Measurements from ENCODE around the gene LPXN.

LPXN gene

DNA sequence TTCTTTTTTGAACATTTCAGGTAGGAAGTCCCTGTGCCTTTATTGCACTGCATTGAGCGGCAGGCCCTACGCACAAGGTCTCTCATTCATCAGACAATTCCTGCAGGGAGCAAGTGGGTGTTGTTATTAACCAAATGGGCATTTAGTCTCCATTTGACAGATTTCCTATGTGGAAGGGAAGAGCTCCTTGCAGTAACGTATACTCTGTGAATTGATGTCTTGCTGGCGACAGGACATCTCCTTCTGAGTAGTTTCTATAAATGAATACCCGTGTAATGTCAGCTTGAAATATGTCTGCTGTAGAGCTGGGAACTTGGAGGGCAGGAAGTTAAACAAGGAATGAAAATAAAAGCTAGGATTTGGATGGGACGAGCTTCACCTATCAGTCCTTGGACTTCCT, 71.4 kb downstream of the LPXN start:
- H3K36me3 ChIP-seq (ENCODE audit: control insufficient read depth in 2 of 2, insufficient read depth in 2 of 2, low read length in 2 of 2): no peaks in the 10 kb centered on the region
- H3K4me3 ChIP-seq (ENCODE audit: low read length in 2 of 2): no peak overlapping the region
- H3K27me3 ChIP-seq (ENCODE audit: control insufficient read depth in 2 of 2, insufficient read depth in 2 of 2, low read length in 2 of 2): no peaks in the 10 kb centered on the region
- no peaks in the 10 kb centered on the region for H3K9me3 ChIP-seq (ENCODE audit: control insufficient read depth in 2 of 2, low read length in 2 of 2)
- H3K27ac ChIP-seq (ENCODE audit: low read depth in 2 of 2, low read length in 2 of 2): no peak overlapping the region
- no peak overlapping the region for H3K9ac ChIP-seq (ENCODE audit: low read depth in 1 of 2, low read length in 2 of 2)
- no peaks in the 10 kb centered on the region for H3K4me1 ChIP-seq (ENCODE audit: control insufficient read depth in 2 of 2, insufficient read depth in 2 of 2, low read length in 2 of 2)

DNA sequence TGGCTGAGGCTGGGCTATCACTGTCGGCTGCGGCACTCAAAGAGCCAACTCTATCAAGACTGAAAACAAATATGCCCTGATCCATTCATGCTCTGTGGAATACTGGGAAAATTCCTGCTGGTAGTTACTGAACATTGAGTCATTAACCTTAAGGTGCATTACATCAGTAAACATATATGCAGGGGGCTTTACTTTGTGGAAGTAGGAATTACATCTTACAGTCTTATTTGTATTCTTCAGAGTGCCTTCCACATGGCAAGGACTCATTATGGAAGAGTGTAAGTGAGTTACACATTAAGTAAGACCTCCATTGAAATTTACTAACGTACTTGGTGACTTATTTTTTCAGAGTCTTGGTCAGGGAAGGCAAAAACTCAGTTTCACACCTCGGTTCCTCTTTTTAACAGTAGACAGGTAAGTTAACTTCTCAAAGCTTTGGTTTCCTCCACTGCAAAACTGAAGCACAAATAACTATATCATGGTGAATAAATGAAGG, 72.2 kb downstream of the LPXN start:
- Histone ChIP-seq H3K4me3 (ENCODE audit: low read length in 2 of 2) (no peak overlapping the region), H3K4me1 (ENCODE audit: control insufficient read depth in 2 of 2, insufficient read depth in 2 of 2, low read length in 2 of 2) (no peaks in the 10 kb centered on the region), H3K27ac (ENCODE audit: low read depth in 2 of 2, low read length in 2 of 2) (no peak overlapping the region)

DNA sequence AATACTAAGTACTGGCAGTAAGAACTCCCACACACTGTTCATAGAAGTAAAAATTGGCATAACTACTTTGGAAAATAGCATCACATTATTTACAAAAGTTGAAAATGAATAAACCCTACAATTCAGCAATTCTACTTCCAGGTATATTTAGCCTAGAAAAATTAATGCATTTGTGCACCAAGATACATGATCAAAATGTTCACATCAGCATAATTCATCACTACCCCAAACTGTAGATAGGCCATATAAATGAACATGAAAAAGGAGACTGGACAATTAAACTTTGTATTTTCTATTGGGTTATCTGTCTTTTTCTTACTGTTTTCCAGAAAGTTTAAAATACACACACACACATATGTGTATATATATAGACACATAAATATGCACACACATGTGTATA, 73.7 kb downstream of the LPXN start:
- Histone ChIP-seq H3K27me3 (ENCODE audit: control insufficient read depth in 2 of 2, insufficient read depth in 2 of 2, low read length in 2 of 2) (no peaks in the 10 kb centered on the region), H3K4me3 (ENCODE audit: low read length in 2 of 2) (no peak overlapping the region), H3K4me1 (ENCODE audit: control insufficient read depth in 2 of 2, insufficient read depth in 2 of 2, low read length in 2 of 2) (no peaks in the 10 kb centered on the region), H3K9me3 (ENCODE audit: control insufficient read depth in 2 of 2, low read length in 2 of 2) (no peaks in the 10 kb centered on the region), H3K27ac (ENCODE audit: low read depth in 2 of 2, low read length in 2 of 2) (no peak overlapping the region), H3K9ac (ENCODE audit: low read depth in 1 of 2, low read length in 2 of 2) (no peak overlapping the region), H3K36me3 (ENCODE audit: control insufficient read depth in 2 of 2, insufficient read depth in 2 of 2, low read length in 2 of 2) (no peaks in the 10 kb centered on the region)

More for the DNA sequence above, 72.2 kb downstream of the LPXN start:
- Histone ChIP-seq H3K9me3 (ENCODE audit: control insufficient read depth in 2 of 2, low read length in 2 of 2) (no peaks in the 10 kb centered on the region), H3K9ac (ENCODE audit: low read depth in 1 of 2, low read length in 2 of 2) (no peak overlapping the region), H3K36me3 (ENCODE audit: control insufficient read depth in 2 of 2, insufficient read depth in 2 of 2, low read length in 2 of 2) (no peaks in the 10 kb centered on the region), H3K27me3 (ENCODE audit: control insufficient read depth in 2 of 2, insufficient read depth in 2 of 2, low read length in 2 of 2) (no peaks in the 10 kb centered on the region)

DNA sequence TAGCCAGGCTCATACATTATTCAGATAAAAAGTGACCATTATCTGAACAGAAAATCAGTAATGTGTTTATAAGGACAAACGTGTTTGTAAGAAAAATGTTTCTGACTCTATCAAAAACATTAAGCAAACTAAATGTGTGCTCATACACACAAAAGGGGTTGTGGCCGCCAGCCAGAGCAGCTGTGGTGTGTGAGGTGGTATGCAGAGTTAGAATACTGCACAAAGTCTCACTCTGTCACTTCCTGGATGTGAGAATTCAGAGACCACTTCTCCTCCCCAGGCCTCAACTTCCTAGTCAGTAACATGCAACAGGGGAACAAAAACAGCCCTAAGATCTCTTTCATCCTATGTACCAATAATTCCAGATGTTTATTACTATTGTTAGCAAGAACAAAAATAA, 77.2 kb downstream of the LPXN start:
- no peaks in the 10 kb centered on the region for H3K27me3 ChIP-seq (ENCODE audit: control insufficient read depth in 2 of 2, insufficient read depth in 2 of 2, low read length in 2 of 2)
- no peak overlapping the region for H3K27ac ChIP-seq (ENCODE audit: low read depth in 2 of 2, low read length in 2 of 2)
- H3K36me3 ChIP-seq (ENCODE audit: control insufficient read depth in 2 of 2, insufficient read depth in 2 of 2, low read length in 2 of 2): no peaks in the 10 kb centered on the region
- no peak overlapping the region for H3K9ac ChIP-seq (ENCODE audit: low read depth in 1 of 2, low read length in 2 of 2)
- no peaks in the 10 kb centered on the region for H3K9me3 ChIP-seq (ENCODE audit: control insufficient read depth in 2 of 2, low read length in 2 of 2)
- H3K4me1 ChIP-seq (ENCODE audit: control insufficient read depth in 2 of 2, insufficient read depth in 2 of 2, low read length in 2 of 2): no peaks in the 10 kb centered on the region
- H3K4me3 ChIP-seq (ENCODE audit: low read length in 2 of 2): no peak overlapping the region

DNA sequence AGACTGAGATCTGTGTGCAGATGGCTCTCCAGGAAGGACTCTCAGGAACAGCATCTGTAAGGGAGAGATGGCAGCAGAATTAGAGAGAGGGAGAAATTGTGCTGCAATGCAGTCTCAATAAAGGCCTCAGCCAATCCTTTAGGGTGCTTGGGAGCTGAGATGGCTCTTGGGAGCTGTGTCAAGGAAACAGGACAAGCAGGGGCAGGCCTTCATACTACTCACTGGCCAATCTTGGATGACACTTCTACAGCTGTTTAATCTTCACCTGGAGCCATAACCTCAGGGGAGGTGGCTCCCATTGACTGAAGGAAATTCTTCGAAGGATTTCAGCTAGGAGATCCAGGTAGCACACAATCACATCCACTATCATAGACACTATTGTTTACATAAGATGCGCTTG, 77.7 kb downstream of the LPXN start:
- no peaks in the 10 kb centered on the region for H3K27me3 ChIP-seq (ENCODE audit: control insufficient read depth in 2 of 2, insufficient read depth in 2 of 2, low read length in 2 of 2)
- H3K4me1 ChIP-seq (ENCODE audit: control insufficient read depth in 2 of 2, insufficient read depth in 2 of 2, low read length in 2 of 2): no peaks in the 10 kb centered on the region
- no peak overlapping the region for H3K9ac ChIP-seq (ENCODE audit: low read depth in 1 of 2, low read length in 2 of 2)
- H3K9me3 ChIP-seq (ENCODE audit: control insufficient read depth in 2 of 2, low read length in 2 of 2): no peaks in the 10 kb centered on the region
- H3K27ac ChIP-seq (ENCODE audit: low read depth in 2 of 2, low read length in 2 of 2): no peak overlapping the region
- no peak overlapping the region for H3K4me3 ChIP-seq (ENCODE audit: low read length in 2 of 2)
- H3K36me3 ChIP-seq (ENCODE audit: control insufficient read depth in 2 of 2, insufficient read depth in 2 of 2, low read length in 2 of 2): no peaks in the 10 kb centered on the region

DNA sequence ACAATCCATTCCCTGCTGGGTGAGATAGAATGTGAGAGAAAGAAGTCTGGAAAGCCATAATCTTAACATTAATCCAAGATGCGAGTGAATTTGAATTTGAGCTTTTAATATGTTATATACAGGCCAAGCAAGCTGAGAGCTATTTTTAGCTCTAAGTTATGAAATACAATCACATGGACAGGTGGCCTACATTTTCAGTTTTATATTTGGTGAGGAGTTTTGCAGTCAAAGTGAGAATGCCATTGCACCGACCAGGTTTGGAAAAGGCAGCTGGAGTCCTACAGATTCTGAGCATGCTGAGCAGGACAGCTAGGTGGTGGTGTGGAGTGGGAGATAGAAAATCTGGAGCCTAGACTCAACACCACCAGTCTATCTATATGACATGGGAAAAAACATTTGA, 79.8 kb downstream of the LPXN start:
- Histone ChIP-seq H3K9me3 (ENCODE audit: control insufficient read depth in 2 of 2, low read length in 2 of 2) (no peaks in the 10 kb centered on the region), H3K9ac (ENCODE audit: low read depth in 1 of 2, low read length in 2 of 2) (no peak overlapping the region), H3K4me3 (ENCODE audit: low read length in 2 of 2) (no peak overlapping the region), H3K36me3 (ENCODE audit: control insufficient read depth in 2 of 2, insufficient read depth in 2 of 2, low read length in 2 of 2) (no peaks in the 10 kb centered on the region), H3K4me1 (ENCODE audit: control insufficient read depth in 2 of 2, insufficient read depth in 2 of 2, low read length in 2 of 2) (no peaks in the 10 kb centered on the region), H3K27ac (ENCODE audit: low read depth in 2 of 2, low read length in 2 of 2) (no peak overlapping the region), H3K27me3 (ENCODE audit: control insufficient read depth in 2 of 2, insufficient read depth in 2 of 2, low read length in 2 of 2) (no peaks in the 10 kb centered on the region)

DNA sequence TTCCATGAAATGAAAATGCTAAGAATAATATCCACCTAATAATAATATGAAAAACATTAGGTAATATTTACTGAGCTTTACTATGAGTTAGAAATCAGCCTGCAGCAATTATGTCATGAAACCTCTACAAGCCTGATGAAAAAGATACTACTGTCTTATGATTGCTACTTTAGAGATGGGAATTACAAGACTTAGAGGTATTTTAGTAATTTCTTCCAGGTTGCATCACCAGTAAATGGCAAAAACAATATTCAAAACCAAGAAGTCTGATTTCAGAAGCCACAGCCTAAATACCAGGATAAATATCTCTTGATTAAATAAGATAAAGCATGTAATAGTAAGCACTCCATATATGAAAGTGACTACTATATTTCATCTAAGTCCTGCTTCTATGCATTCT, 81.6 kb downstream of the LPXN start:
- H3K4me1 ChIP-seq (ENCODE audit: control insufficient read depth in 2 of 2, insufficient read depth in 2 of 2, low read length in 2 of 2): no peaks in the 10 kb centered on the region
- no peak overlapping the region for H3K4me3 ChIP-seq (ENCODE audit: low read length in 2 of 2)
- H3K9ac ChIP-seq (ENCODE audit: low read depth in 1 of 2, low read length in 2 of 2): no peak overlapping the region
- H3K27ac ChIP-seq (ENCODE audit: low read depth in 2 of 2, low read length in 2 of 2): no peak overlapping the region
- no peaks in the 10 kb centered on the region for H3K27me3 ChIP-seq (ENCODE audit: control insufficient read depth in 2 of 2, insufficient read depth in 2 of 2, low read length in 2 of 2)
- no peaks in the 10 kb centered on the region for H3K36me3 ChIP-seq (ENCODE audit: control insufficient read depth in 2 of 2, insufficient read depth in 2 of 2, low read length in 2 of 2)
- no peaks in the 10 kb centered on the region for H3K9me3 ChIP-seq (ENCODE audit: control insufficient read depth in 2 of 2, low read length in 2 of 2)

DNA sequence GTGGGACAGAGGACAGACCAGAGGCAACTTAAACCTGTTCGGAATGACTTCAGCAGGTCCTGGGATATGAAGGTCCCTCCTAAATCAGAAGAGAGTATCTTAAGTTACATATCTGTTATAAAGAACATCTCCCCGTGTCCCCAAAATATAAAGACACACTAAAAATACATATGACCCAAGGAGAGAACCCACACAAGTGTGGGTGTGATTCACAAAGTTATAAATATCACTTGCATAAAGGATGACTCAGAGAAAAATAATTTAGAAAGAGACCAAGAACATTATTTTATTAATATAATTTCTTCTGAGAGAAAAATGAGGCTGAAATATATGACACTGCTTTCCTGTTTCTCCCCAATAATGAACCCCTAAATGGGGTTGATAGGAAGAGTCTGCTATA, 82.0 kb downstream of the LPXN start:
- Histone ChIP-seq H3K9ac (ENCODE audit: low read depth in 1 of 2, low read length in 2 of 2) (no peak overlapping the region), H3K9me3 (ENCODE audit: control insufficient read depth in 2 of 2, low read length in 2 of 2) (no peaks in the 10 kb centered on the region), H3K27ac (ENCODE audit: low read depth in 2 of 2, low read length in 2 of 2) (no peak overlapping the region), H3K27me3 (ENCODE audit: control insufficient read depth in 2 of 2, insufficient read depth in 2 of 2, low read length in 2 of 2) (no peaks in the 10 kb centered on the region), H3K36me3 (ENCODE audit: control insufficient read depth in 2 of 2, insufficient read depth in 2 of 2, low read length in 2 of 2) (no peaks in the 10 kb centered on the region), H3K4me3 (ENCODE audit: low read length in 2 of 2) (no peak overlapping the region), H3K4me1 (ENCODE audit: control insufficient read depth in 2 of 2, insufficient read depth in 2 of 2, low read length in 2 of 2) (no peaks in the 10 kb centered on the region)

DNA sequence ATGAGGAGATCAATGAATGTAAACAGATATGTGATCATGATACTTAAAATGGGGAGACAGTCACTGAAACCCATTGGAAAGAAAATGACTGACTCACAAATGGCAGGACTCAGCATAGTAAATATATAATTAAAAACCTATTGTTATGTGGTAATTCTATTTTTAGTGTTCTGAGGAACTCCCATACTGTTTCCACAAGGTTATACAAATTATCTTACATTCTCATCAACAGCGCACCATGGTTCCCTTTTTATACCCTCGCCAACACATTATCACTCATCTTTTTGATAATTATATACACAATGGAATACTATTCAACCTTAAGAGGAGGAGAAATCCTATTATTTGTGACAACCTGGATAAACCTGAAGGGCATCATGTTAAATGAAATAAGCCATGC, 84.8 kb downstream of the LPXN start:
- Histone ChIP-seq H3K9ac (ENCODE audit: low read depth in 1 of 2, low read length in 2 of 2) (no peak overlapping the region), H3K36me3 (ENCODE audit: control insufficient read depth in 2 of 2, insufficient read depth in 2 of 2, low read length in 2 of 2) (no peaks in the 10 kb centered on the region), H3K27me3 (ENCODE audit: control insufficient read depth in 2 of 2, insufficient read depth in 2 of 2, low read length in 2 of 2) (no peaks in the 10 kb centered on the region), H3K27ac (ENCODE audit: low read depth in 2 of 2, low read length in 2 of 2) (no peak overlapping the region), H3K4me3 (ENCODE audit: low read length in 2 of 2) (no peak overlapping the region), H3K4me1 (ENCODE audit: control insufficient read depth in 2 of 2, insufficient read depth in 2 of 2, low read length in 2 of 2) (no peaks in the 10 kb centered on the region), H3K9me3 (ENCODE audit: control insufficient read depth in 2 of 2, low read length in 2 of 2) (no peaks in the 10 kb centered on the region)

DNA sequence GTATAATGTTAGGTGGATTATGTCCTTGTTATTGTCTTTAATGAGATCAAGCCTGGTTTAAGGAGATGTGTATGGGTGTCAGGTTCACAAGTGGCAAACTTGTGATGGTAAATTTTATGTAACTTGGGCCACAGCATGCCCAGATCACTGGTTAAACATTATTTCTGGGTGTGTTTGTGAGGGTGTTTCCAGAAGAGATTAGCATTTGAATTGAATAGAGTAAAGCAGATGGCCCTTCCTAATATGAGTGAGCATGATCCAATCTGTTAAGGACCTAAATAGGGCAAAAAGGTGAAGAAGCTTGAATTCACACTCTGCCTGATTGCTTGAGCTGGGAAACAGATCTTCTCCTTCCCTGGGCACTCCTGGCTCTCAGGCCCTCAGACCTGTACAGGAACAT, 88.5 kb downstream of the LPXN start:
- Histone ChIP-seq H3K36me3 (ENCODE audit: control insufficient read depth in 2 of 2, insufficient read depth in 2 of 2, low read length in 2 of 2) (no peaks in the 10 kb centered on the region), H3K27ac (ENCODE audit: low read depth in 2 of 2, low read length in 2 of 2) (no peak overlapping the region), H3K9ac (ENCODE audit: low read depth in 1 of 2, low read length in 2 of 2) (no peak overlapping the region), H3K9me3 (ENCODE audit: control insufficient read depth in 2 of 2, low read length in 2 of 2) (no peaks in the 10 kb centered on the region), H3K4me3 (ENCODE audit: low read length in 2 of 2) (no peak overlapping the region), H3K27me3 (ENCODE audit: control insufficient read depth in 2 of 2, insufficient read depth in 2 of 2, low read length in 2 of 2) (no peaks in the 10 kb centered on the region), H3K4me1 (ENCODE audit: control insufficient read depth in 2 of 2, insufficient read depth in 2 of 2, low read length in 2 of 2) (no peaks in the 10 kb centered on the region)

DNA sequence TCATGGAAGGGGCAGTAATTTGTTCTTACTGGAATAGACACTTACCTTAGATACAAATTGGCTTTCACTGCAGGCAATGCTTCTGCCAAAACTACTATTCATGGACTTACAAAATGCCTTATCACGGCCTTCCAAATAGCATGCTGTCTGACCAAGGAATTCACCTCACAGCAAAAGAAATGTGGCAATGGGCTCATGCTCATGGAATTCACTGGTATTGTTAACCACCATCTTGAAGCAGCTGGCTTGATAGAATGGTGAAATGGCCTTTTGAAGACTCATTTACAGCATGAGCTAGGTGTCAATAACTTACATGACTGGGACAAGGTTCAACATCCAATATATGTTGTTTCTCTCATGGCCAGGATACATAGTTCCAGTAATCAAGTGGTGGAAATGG, 89.7 kb downstream of the LPXN start:
- no peaks in the 10 kb centered on the region for H3K36me3 ChIP-seq (ENCODE audit: control insufficient read depth in 2 of 2, insufficient read depth in 2 of 2, low read length in 2 of 2)
- H3K9ac ChIP-seq (ENCODE audit: low read depth in 1 of 2, low read length in 2 of 2): no peak overlapping the region
- no peak overlapping the region for H3K27ac ChIP-seq (ENCODE audit: low read depth in 2 of 2, low read length in 2 of 2)
- no peak overlapping the region for H3K4me3 ChIP-seq (ENCODE audit: low read length in 2 of 2)
- no peaks in the 10 kb centered on the region for H3K9me3 ChIP-seq (ENCODE audit: control insufficient read depth in 2 of 2, low read length in 2 of 2)
- peaks cover 0 to under 1% of the 10 kb centered on the region in 2 donors for H3K27me3 ChIP-seq (ENCODE audit: control insufficient read depth in 2 of 2, insufficient read depth in 2 of 2, low read length in 2 of 2)
- no peaks in the 10 kb centered on the region for H3K4me1 ChIP-seq (ENCODE audit: control insufficient read depth in 2 of 2, insufficient read depth in 2 of 2, low read length in 2 of 2)
